T-helper 22 cell (primary cell): ENCODE results near the gene SINHCAF.
"Not testable (repeated sequence)": the region's sequence is repeated elsewhere in the genome, so short reads cannot be mapped to it uniquely, and the experiment has no call there.

ENCODE experiments used
- DNase-seq: peaks from one replicate; pipeline ENCODE4 v3.0.0-alpha.2; 2020; ENCODE audit warnings: low read depth

SINHCAF gene

GRCh38 chr12:31306866-31307265 is 19.1 kb downstream of the SINHCAF start:
- no peak for DNase-seq

DNA sequence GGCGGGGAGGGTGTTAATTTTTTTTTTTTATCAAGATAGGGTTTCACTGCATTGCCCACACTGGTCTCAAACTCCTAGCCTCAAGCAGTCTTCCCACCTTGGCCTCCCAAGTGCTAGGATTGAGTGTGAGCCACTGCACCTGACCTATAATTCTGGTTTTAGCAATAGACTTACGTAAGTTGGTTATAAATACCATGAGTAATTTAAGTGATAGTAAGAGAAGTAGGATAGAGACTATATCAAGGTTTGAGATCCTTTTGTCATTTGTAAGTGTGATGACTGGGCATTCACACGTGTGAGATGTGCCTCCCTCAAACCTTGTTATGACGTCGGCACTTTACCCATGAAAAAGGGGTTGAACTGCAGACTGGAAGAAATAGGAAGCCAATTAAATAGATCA is 22.5 kb downstream of the SINHCAF start:
- no peak for DNase-seq

GRCh38 chr12:31301311-31301710 is 24.6 kb downstream of the SINHCAF start:
- DNase-seq, result no peak

- DNase-seq, result no peak
These were observed 25.2 kb downstream of the SINHCAF start for GRCh38 chr12:31300783-31301182.

DNA sequence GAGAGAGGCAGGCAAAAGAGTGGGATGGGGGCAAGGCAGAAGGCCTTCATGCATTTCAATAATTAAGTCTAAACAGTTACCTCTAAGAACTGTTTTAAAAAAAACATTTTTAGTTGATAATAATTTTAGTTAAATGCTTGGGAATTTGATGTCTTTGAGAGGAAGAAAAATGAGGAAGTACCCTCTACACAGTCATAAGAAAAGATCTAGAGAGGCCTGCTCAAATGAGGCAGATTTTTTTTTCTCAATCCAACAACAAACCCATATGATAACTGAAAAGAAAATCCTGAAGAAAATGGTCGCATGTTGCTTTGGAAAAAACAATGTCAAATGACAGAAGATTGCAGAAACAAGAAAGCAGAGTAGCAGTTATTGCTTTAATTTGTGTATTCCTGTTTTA is 25.6 kb downstream of the SINHCAF start:
- DNase-seq, result no peak

DNA sequence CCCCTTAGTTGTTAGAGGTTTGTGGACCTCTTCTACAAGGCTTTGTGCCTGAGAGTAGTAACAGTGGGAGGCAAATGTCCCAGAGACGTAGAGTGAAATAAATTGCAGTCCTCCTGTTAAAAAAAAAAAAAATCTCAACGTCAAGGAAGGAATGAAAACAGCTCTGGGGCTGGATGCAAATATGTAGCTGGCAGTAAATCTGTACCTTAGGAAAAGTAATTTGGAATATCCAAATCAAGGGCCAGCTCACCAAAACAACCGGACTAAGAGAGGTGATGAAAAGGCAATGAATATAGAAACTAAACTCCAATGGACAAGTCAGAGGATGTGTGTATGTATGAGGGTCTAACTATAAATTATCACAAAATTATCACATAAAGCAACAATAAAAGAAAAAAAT is 27.0 kb downstream of the SINHCAF start:
- DNase-seq, result no peak

DNA sequence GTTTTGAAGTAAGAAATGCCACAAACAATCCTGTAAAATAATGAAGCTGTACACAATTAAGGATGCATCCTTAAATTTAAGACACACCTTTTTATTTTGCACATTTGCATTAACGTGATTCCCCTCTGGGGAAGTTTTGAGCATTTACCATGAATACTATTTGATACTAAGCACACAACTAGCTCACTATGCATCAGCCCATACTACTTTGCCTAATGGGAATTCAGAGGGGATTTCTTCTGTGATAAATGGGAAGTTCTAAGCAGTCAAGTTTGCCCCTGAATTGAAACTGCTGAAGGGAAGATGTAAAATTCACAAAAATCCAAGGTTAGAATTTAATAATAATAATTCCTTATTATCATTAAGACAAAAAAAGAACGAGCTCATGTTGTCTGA is 27.4 kb downstream of the SINHCAF start:
- no peak for DNase-seq

- DNase-seq, result no peak
These were observed 28.1 kb downstream of the SINHCAF start for GRCh38 chr12:31297572-31298514.

- DNase-seq, result no peak
These were observed 36.5 kb downstream of the SINHCAF start for GRCh38 chr12:31289441-31289840.

GRCh38 chr12:31288381-31288780 is 37.6 kb downstream of the SINHCAF start:
- DNase-seq, result no peak

DNA sequence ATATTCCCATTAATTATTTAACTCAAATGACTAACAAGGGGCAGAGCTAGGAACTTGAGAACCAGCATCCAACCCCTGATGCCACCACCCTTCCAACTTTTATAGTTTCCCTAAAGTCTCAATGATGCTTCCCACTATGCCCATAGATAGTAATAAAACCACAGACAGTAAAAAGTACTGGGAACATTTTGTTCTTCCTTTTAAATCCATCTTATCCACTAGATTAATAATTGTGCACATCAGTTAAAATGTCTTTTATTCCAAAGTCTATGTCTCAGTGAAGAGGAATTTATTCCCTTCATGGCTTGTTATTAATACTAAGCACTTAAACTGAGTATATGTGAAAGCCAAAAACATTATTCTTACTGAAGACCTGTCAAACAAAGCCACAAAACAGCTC is 45.8 kb downstream of the SINHCAF start:
- no peak for DNase-seq

- no peak for DNase-seq
These were observed 46.5 kb downstream of the SINHCAF start for GRCh38 chr12:31279390-31279924.

DNA sequence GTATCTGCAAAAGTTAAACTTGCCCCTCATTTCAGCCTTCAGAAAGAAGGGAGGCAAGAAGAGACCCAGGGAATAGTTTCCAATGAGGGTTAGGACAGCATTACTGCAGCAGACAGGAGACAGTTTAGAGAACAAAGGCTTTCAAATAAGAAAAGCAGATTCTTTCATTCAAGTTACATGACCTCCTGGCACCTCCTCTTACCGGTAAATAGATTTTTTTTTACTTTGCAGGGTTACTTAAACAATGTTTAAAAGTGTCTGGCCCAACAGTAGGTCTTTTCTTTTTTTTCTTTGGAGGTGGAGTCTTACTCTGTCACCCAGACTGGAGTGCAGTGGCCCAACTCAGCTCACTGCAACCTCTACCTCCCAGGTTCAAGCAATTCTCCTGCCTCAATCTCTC is 47.1 kb downstream of the SINHCAF start:
- DNase-seq, result no peak

DNA sequence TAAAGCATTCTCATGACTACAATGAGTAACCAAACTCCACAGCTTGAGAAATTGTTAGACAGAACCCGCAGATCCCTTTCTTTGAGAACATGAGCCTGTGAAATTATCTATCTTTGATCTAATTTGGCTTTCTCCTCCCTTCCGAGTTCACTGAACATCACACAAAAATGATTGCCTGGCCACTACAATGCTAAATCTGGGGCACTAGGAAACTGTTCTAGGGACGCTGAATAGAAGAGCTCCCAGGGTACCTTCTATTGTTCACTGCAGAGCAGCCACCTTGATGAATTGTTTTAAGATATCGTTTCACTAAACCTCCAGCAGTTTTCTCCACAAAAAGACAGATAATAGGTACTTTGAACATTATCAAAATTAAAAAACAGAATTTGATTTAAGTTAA is 47.5 kb downstream of the SINHCAF start:
- DNase-seq, result no peak

DNA sequence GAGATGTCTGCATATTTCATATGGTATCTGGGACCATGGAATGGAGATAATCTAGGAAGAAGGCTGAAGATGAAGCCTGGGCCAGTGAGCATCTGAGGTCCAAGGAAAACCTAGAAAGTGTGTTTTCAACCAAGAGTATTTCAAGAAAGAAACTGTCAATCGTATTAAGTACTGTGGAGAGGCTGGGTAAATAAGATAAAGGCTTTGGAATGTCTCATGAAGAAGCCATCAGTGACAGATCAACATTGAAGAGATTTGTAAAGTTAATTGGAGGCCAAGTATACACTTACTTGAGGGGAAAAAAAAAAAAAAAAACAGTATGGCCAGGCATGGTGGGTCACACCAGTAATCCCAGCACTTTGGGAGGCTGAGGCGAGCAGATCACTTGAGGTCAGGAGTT is 48.9 kb downstream of the SINHCAF start:
- DNase-seq, result no peak

DNA sequence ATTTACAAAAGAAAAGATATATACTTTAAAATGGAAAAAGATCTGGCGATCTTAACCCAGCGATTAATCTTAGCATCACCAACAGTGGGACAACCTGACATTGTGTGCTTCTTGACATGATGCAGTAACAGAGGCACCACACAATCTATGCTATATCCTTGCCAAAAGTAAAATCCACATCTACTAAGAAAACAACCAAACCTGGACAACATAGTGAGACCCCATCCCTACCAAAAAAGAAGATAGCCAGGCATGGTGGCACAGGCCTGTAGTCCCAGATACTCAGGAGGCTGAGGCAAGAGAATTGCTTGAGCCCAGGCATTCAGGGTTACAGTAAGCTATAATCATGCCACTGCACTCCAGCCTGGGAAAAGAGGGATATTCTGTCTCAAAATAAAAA is 50.5 kb downstream of the SINHCAF start:
- DNase-seq, result no peak

- DNase-seq, result no peak
These were observed 51.2 kb downstream of the SINHCAF start for GRCh38 chr12:31274520-31275300.

DNA sequence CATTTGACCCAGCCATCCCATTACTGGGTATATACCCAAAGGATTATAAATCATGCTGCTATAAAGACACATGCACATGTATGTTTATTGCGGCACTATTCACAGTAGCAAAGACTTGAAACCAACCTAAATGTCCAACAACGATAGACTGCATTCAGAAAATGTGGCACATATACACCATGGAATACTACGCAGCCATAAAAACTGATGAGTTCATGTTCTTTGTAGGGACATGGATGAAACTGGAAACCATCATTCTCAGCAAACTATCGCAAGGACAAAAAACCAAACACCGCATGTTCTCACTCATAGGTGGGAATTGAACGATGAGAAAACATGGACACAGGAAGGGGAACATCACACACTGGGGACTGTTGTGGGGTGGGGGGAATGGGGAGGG is 52.2 kb downstream of the SINHCAF start:
- not testable (repeated sequence) for DNase-seq

- DNase-seq, result no peak
These were observed 53.2 kb downstream of the SINHCAF start for GRCh38 chr12:31272607-31273225.

DNA sequence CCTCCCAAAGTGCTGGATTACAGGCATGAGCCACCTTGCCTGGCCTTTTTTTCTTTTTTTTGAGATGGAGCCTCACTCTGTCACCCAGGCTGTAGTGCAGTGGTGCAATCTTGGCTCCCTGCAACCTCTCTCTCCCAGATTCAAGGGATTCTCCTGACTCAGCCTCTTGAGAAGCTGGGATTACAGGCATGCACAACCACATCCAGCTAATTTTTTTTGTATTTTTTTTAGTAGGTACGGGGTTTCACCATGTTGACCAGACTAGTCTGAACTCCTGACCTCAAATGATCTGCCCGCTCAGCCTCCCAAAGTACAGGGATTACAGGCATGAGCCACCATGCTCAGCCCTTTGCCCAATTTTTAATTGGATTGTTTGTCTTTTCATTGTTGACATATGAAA is 58.0 kb downstream of the SINHCAF start:
- no peak for DNase-seq

DNA sequence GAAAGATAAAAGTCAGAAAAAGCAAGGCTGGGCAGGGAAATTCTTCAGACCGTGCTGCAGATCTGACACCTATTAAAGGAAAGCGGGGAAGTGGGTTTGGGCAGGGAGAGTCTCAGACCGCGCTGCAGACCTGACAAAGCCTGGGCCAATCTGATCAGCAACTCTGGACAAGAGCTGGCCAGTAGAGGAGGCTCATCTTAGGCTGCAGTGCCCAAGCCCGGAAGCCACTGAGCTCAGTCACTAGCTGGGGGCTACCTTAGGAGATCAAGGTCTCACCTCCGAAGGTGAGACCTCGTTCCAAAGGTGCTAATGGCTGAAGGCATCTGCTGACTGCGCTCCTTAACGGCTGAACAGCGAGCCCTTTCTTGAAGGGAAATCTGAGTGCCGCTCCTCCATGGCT is 60.2 kb downstream of the SINHCAF start:
- DNase-seq, result no peak

DNA sequence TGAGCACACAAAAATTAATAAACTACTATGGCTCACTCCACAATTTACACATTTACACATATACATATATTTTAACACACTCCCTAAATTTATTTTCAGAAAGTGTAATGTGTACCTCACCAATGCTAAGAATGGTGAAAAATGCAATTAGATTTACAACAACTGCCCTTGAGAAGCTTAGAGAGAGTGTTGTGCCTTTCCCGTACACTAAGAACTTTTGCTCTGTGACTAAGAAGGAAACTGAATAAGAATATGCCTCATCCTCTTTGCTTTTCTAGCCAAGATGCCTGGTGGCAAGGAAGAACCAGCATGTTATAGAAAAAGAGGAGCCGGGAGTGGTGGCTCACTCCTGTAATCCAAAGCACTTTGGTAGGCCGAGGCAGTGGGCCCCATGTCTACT is 62.3 kb downstream of the SINHCAF start:
- DNase-seq, result no peak

- no peak for DNase-seq
These were observed 64.2 kb downstream of the SINHCAF start for GRCh38 chr12:31261744-31262143.
